Measurements from ENCODE around the gene EVX2.

The EVX2 gene

DNA sequence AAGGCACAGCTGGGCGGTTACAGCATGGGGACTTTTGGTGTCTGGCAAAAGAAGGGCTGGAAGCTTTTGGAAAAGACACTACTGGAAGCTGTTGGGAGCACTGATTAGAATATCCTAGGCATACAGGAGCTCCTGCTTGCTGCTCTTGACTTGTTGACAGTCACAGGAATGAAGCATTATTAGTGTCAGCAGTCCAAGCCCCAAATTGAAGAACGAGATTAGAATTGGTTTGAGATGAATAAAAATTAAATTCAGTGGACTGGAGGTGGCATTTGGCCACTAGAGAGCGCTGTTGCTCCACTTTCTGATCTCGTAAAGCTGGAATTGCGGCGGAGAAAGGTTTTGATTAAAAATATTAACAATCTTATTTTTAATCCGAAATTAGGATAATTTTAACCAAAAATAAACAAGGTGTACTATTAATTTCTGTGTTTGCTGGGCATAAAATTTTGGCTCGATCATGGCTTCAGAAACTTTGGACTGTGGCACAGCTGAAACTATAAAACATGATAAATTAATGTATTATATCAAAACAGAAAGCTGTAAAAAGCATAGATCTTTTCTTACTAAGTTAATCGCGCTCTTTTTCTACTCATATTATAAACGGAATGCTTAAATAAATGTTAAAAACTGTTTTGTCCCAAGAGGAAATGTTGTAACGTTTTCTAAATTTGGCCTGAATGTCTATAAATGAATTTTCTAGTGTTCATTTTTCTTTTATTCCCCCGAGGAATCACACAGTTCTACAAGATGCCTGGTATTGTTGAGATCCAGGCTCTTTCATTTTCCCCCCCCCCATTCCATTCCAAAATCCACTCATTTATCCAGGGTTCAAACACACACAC, 43.4 kb upstream of the EVX2 start:
- no peak for DNase-seq (ENCODE audit: low read depth, low spot score)
- CTCF ChIA-PET, result interaction anchor here (0.6 to 30.2 kb wide), 46 partner anchors 12 to 1208 kb away, joined by 3 to 1421 read pairs (median 4); partner anchors contain the start of gene HOXD10
- TF ChIP-seq, protein P1, sequence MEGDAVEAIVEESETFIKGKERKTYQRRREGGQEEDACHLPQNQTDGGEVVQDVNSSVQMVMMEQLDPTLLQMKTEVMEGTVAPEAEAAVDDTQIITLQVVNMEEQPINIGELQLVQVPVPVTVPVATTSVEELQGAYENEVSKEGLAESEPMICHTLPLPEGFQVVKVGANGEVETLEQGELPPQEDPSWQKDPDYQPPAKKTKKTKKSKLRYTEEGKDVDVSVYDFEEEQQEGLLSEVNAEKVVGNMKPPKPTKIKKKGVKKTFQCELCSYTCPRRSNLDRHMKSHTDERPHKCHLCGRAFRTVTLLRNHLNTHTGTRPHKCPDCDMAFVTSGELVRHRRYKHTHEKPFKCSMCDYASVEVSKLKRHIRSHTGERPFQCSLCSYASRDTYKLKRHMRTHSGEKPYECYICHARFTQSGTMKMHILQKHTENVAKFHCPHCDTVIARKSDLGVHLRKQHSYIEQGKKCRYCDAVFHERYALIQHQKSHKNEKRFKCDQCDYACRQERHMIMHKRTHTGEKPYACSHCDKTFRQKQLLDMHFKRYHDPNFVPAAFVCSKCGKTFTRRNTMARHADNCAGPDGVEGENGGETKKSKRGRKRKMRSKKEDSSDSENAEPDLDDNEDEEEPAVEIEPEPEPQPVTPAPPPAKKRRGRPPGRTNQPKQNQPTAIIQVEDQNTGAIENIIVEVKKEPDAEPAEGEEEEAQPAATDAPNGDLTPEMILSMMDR (IDR thresholded peaks at IDR 0.05; ENCODE audit: insufficient read depth, low read length, missing control alignments), result peak; percentile 57
- POLR2A ChIA-PET, result interaction anchor here (0.7 to 1.0 kb wide), 4 partner anchors 9 to 511 kb away, joined by 3 to 5 read pairs (median 4); no protein-coding TSS in a partner anchor
- peak overlapping the region; percentile 13 for H3K4me3 ChIP-seq (ENCODE audit: low read depth, low read length)

DNA sequence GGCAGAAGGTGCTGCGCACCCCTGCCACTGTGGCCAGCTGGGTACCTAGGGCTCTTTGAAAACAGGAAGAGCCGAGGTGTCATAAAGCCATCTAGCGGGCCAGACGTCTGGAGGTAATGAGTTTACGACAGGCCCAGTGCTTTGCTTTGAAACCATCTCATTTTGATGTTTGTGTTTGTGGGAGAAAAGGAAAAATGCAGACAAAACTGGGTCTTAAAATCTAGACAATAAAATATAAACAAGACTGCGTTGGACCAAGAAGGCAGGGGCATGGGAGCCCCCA, 42.0 kb upstream of the EVX2 start:
- ChIA-PET POLR2A (no interaction called here), CTCF (interaction anchor here (2.5 to 30.2 kb wide), 10 partner anchors 11 to 1037 kb away, joined by 11 to 1421 read pairs (median 65); partner anchors contain the start of gene HOXD10)
- H3K4me3 ChIP-seq (ENCODE audit: low read depth, low read length), result no peak overlapping the region
- TF ChIP-seq, protein P1 (IDR thresholded peaks at IDR 0.05; ENCODE audit: insufficient read depth, low read length, missing control alignments), result no peak
- DNase-seq (ENCODE audit: low read depth, low spot score), result no peak

DNA sequence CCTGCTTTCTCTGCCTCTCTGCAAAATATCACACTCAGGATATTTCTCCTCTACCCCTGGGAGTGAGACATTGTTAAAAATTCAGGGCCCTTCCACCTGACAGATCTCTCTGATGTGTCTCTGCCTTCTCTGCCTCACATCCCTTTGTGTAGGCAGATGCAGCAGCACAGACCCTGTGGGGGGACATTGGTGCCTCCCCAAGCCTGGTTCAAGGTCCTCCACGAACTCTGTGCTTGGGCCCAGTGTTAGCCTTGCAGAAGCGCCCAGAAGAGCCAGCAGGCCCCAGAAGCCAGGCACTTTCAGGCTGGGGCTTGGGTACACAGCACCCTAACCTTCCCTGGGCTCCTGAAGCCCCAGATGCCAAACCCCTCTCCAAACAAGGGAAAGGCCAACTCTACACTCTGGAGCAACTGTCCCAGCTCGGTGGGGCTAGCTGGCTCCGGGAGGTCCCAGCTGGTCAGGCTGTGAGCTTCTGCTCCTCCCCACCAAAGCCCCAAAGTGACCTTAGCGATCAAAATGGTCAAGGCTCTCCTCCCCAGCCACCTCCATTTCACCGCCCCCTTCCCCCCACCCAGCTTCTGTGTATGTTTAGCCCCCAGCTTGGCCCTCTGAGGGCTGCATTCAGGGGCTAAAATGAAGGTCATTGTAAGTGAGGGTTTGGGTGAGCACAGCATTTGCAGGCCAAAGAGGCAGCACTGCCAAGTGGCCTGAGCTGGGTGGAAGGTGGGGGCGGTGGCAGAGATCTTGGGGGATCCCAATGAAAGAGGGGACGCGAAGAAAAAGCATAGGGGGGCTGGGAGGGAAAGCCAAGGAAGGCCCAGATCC, 41.4 kb upstream of the EVX2 start:
- no peak overlapping the region for H3K4me3 ChIP-seq (ENCODE audit: low read depth, low read length)

DNA sequence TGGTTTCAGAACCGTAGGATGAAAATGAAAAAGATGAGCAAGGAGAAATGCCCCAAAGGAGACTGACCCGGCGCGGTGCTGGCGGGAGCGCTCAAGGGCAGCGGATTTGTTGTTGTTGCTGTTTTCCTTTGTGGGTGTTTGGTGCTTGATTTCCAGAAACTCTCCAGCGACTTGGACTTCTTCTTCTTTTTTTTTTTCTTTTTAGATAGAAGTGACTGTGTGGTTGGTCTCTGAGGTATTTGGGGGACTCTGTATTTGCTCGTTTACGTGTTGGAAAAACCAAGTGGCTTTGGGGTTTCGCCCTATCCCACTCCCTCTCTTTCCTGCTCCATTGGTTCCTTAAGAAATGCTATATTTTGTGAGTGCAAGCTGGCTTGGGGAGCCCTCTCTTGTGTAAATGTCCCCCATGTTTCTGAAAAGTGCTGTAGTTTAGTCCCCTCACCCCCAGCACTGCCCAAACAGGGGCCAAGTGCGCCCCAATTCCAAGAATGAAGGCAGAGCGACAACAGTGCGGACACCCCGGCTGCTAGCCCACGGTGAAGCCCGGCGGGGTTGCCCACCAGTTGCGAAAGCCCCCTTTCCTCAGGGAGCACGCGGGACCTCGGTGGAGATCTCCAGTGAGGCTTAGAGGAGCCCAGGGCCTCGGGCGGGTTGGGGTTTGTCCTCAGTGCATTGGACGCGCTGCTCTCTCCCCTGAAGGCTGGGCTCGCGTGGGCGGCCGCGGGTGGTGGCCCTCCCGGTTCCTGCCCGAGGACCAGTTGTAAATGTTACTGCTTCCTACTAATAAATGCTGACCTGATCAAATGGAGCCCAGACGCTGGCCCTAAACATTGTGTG, 40.6 kb upstream of the EVX2 start:
- CTCF ChIA-PET, result interaction anchor here (2.4 to 30.2 kb wide), 8 partner anchors 9 to 1038 kb away, joined by 14 to 1421 read pairs (median 56); partner anchors contain the start of gene HOXD10
- DNase-seq (ENCODE audit: low read depth, low spot score), result no peak
- H3K4me3 ChIP-seq (ENCODE audit: low read depth, low read length), result peak overlapping the region; percentile 63
- POLR2A ChIA-PET, result no interaction called here
- TF ChIP-seq, protein P1 (IDR thresholded peaks at IDR 0.05; ENCODE audit: insufficient read depth, low read length, missing control alignments), result no peak

More for the DNA sequence above, 41.4 kb upstream of the EVX2 start:
- ChIA-PET CTCF (interaction anchor here (2.7 to 30.2 kb wide), 9 partner anchors 10 to 1038 kb away, joined by 11 to 1421 read pairs (median 74); partner anchors contain the start of gene HOXD10), POLR2A (no interaction called here)
- DNase-seq (ENCODE audit: low read depth, low spot score), result no peak
- TF ChIP-seq, protein P1 (IDR thresholded peaks at IDR 0.05; ENCODE audit: insufficient read depth, low read length, missing control alignments), result no peak

DNA sequence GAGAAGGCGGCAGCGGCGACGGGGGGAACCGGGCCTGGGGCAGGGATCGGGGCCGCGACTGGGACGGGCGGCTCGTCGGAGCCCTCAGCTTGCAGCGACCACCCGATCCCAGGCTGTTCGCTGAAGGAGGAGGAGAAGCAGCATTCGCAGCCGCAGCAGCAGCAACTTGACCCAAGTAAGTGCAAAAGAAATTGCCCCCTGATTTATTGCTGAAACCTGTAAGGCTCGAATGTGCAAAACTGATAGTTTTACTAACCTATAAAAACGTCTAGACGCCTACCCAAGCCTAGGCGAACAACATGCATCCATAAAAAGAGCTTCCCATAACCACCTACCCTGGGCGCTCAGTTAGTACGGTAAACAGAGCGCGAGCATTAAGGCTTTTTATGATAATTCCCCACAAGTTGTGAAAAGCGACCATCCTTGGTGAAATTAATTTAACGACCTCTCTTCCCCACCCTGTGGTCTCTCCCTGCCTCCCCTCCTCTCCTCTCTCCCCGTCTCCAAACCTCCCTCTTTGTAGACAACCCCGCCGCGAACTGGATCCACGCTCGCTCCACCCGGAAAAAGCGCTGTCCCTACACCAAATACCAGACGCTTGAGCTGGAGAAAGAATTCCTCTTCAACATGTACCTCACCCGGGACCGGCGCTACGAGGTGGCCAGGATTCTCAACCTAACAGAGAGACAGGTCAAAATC, 39.8 kb upstream of the EVX2 start:
- ChIA-PET CTCF (interaction anchor here (2.4 to 30.2 kb wide), 5 partner anchors 13 to 1039 kb away, joined by 14 to 1421 read pairs (median 74); no protein-coding TSS in a partner anchor), POLR2A (no interaction called here)
- no peak for DNase-seq (ENCODE audit: low read depth, low spot score)
- TF ChIP-seq, protein P1 (IDR thresholded peaks at IDR 0.05; ENCODE audit: insufficient read depth, low read length, missing control alignments), result no peak
- peak overlapping the region; percentile 63 for H3K4me3 ChIP-seq (ENCODE audit: low read depth, low read length)
